ENCODE measurements around the gene ORAI1. TPM values are rescaled to one million over a fixed set of nuclear protein-coding genes. Genes with fewer than 3 reads are reported as not detected.
"Not testable (repeated sequence)": the region's sequence is repeated elsewhere in the genome, so short reads cannot be mapped to it uniquely, and the experiment has no call there.

Gene ORAI1
- total RNA-seq: 8.2 TPM

DNA sequence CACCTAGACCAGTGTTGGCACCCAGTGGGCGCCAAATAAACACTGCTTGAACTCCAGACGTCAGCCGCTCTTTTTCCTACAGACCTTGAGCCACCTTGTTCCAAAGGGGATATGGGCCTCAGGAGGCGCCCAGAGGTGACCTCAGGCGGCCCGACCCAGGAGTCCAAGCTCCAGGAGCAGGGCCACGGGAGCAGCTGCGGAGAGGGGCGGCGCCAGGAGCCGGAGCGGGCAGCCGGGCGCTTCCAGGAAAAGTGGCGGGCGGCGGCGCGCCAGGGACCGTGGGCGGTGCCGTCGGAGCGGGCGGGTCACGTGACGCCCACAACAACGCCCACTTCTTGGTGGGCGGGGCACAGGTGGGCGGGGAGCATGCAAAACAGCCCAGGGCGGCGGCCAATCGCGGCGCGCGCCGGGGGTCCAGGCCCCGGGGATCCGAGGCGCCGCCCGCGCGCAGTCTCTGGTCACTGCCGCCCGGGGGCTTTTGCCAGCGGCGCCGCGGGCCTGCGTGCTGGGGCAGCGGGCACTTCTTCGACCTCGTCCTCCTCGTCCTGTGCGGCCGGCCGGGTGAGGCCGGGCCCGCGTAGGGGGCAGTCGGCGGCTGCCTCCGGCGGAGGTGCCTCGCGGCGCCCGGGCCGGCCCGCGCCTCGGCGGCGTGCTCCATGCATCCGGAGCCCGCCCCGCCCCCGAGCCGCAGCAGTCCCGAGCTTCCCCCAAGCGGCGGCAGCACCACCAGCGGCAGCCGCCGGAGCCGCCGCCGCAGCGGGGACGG is at the start of gene ORAI1:
Gene ORAI1, plus strand, starts transcription at position 444 of the 766 bp plus-strand sequence.
- DNase-seq (ENCODE audit: low spot score) (peak; percentile 99), ATAC-seq (peak; percentile 89)

DNA sequence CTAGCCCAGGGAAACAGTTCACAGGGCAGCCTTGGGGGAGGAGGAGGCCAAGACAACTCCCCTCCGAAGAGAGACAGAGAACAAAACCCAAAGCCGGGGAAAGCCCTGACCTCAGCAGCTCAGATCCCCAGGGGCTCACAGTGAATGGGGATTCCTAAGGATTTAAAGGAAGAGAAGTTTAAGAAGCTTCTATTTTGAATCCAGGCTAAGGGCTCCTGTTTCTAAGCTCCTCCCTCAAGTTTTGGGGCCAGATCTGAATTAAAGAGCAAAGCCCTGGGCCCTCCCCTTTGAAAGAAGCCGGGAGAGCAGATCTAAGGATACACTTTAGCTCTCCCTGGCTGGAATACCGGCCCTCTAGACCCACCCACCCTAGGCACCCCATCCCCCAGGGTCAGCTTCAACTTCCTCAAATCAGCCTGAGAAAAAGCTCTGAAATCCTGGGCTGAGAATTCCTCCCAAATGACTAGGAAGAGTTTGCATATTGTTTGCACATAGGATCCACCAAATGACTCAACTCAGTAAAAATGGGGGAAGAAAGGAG is 49.4 kb upstream of the ORAI1 start:
- ATAC-seq (no peak), DNase-seq (ENCODE audit: low spot score) (no peak)

- DNase-seq (ENCODE audit: low spot score): no peak
- ATAC-seq: no peak
These were observed 48.7 kb upstream of the ORAI1 start for GRCh38 chr12:121577443-121578180.

DNA sequence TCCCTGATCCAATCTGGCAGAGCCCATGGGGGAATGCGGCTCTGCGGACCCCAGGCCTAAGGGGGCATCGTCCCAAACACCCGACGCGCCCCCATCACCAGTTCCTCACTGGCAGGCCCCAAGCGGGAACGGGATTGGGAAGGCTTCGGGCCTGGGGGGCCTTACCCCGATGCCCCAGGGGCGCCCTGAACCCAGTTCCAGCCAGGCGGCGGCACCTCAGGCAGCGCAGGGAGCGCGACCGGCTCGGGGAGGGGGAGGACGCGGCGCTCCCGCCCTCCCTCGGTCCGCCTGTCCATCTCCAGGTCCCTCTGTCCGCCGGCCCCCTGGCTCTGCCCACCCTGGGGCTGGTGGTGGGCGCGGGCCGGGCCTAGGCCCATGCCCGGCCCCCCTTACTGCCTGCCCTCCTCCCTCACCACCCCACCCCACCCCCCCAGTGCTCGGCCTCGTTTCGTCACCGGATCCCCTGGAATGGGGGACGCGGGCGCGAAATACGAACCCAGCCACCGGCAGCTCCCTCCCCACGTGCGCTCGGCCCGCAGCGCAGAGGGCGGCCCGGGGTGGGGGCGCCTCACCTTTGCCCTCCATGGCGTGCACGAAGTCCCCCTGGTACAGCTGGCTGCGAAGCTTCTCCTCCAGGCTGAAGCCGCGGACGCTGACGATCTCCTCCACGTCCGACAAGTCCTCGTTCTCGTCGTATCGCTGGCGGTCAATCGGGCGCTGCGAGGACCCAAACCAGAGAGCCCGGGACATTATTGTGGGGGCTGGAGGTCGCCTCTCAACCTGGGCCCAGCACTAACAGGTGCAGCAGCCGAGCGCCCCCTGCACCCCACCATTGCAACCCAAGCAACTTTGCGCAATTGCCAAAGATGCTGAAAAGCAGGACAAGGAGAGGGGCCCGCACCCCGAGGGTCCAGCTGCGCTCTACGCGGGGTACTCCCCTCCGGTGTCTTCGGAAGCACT is 47.8 kb upstream of the ORAI1 start:
- DNase-seq (ENCODE audit: low spot score) (no peak), ATAC-seq (no peak)

DNA sequence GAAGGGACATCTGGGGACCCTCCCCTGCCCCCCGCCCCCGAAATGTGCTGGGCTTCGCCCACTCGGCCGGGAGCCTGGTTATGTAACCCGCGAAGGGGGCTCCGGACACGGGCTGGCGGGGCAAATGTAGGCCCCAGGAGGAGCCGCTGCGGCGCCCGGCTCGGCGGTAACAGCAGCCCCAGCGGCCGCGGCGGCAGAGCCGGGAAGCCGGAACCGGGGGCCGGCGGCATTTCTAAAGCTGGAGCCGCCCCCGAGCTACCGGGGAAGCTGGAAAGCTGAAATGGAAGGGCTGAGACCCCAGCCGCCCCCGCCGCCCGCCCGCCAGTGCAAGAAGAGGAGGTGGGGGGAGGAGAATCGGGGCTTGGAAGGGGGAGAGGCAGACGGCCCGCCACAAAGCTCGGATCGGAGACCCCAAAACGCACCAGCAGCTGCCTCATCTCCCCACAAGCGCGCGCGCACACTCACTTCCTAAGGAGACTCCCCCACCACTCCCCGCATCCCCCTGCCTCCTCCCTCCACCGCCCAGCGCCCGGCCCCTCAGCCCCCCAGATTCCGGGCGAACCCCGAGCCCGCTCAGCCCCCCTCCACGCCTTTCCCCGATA is 47.0 kb upstream of the ORAI1 start:
- peak; percentile 49 for DNase-seq (ENCODE audit: low spot score)
- peak; percentile 38 for ATAC-seq

DNA sequence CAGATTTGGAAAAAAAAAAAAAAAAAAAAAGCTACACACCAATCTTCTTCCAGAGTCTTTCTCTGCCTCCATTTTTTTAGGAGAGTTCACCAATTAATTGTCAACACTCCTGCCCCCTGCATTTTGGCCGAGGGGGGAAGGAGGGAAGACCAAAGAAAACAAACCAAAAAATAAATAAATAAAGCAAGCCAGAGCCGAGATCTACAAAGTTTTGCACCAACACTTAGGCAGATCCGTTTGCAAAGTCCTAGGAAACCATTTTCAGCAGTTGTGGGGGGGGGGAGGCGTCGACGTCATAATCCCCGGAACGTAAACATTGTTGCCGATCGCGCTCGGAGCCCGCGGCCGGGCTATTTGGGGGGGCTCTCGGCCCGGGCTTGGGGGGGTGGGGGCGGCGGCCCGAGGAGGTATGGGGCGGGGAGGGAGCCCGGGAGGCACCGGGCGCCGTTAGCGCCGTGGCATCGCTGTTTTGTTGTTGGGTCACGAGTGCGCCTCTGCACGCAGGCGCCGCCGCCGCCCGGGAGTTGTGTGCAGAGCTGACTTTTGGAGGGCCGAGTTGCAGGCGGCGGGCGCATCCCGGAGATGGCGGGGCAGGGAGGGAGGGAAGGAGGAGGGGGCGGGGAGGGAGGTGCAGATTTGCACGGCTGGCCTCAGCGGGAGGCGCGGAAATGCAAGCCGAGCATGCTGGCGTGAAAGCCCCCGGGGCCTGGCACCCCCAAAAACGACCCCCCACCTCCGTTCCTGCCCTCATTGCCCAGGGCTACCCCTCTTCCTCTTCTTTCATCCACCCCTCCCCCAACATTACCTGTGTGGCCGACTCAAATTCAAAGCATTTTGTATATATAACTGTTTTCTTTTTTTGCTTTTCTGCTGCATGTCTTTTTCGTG is 46.1 kb upstream of the ORAI1 start:
- DNase-seq (ENCODE audit: low spot score): peak; percentile 72
- peak; percentile 79 for ATAC-seq

- ATAC-seq (peak; percentile 37), DNase-seq (ENCODE audit: low spot score) (no peak)
These were observed 45.2 kb upstream of the ORAI1 start, which contains the start of gene KDM2B for GRCh38 chr12:121580959-121581685. TSS of gene KDM2B (minus strand) at chr12:121581023. CDS start at chr12:121580911, 112 bp downstream.

GRCh38 chr12:121581686-121582429 is 44.5 kb upstream of the ORAI1 start:
- ATAC-seq (no peak), DNase-seq (ENCODE audit: low spot score) (no peak)

- no peak for DNase-seq (ENCODE audit: low spot score)
- no peak for ATAC-seq
These were observed 43.6 kb upstream of the ORAI1 start for GRCh38 chr12:121582583-121583333.

DNA sequence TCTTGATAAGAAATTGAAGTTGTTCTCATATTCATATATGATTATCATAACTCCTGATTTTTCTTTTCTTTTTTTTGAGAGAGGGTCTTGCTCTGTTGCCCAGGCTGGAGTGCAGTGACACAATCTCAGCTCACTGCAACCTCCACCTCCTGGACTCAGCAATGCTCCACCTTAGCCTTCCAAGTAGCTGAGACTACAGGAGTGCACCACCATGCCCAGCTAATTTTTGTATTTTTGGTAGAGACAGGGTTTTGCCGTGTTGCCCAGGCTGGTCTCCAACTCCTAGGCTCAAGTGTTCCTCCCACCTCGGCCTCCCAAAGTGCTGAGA is 43.0 kb upstream of the ORAI1 start:
- ATAC-seq; DNase-seq (ENCODE audit: low spot score): not testable (repeated sequence)

- not testable (repeated sequence) for ATAC-seq; DNase-seq (ENCODE audit: low spot score)
These were observed 41.4 kb upstream of the ORAI1 start for GRCh38 chr12:121584885-121585284.

DNA sequence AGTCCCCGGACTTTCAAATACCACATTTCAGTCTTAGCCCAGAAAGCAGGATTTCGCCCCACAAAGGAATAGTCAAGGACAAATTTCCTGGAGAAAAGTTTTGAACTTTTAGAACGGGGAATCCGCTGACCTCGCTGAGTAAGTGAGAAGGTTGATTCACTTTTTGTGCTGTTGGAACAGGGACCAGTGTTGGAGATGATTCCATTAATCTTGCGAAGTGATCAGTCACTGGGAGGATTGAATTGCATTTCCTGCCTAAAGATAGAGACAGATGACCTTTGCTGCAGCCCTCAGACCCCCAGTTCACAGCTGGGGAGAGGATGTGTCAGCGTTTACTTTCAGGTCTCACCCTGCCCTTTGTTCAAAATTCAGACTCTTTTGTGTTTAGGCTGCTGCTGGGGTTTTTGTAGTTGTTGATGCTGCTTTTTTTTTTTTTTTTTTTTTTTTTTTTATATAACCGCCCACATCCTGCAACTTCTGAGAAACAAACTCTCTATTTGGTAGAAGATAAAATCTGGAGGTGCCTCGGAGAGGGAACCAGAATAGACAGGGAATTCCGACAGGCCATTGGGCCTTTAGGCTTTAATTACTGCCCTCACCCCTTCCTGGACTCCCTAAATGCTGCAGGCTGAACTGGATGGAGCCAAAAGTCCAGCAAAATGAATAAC is 35.7 kb upstream of the ORAI1 start:
- ATAC-seq (no peak), DNase-seq (ENCODE audit: low spot score) (no peak)

DNA sequence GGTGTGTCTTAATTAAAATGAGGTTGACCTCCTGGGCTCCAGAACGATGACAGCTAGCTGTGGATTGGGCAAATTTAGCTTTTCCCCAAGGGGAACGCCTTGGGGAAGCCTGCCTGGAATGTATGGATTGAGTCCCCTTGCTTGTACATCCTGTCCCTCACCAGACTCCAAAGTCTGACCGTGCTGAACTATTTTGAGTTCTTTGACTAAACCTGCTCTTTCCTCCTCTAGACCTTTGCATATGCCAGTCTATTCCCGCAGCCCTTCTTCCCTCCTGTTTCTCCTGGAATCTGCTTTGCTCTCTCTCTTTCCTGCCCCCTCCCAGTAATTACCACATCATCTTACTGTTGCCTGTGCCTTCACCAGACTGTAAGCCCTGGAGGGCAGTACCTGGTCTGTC is 34.0 kb upstream of the ORAI1 start:
- no peak for ATAC-seq
- DNase-seq (ENCODE audit: low spot score): no peak

DNA sequence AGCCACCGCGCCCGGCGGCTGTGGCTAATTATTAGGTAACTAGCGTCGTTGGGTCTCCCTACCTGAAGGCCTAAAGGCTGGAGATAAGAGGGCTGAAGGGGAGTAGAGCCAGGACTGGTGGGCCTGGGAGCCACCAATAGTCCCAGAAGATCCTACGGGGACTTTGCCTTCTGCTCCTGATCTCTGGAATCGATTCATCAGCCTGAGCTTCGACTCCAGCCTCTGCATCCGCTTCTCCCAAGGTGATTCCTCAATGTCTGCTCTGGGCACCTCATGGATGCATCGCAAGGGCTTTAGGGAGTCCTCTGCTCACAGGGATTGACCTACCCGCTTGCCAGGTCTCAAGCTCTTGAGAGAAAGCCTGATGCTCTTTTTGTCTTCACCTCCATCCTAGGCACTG is 30.8 kb upstream of the ORAI1 start:
- ATAC-seq (no peak), DNase-seq (ENCODE audit: low spot score) (no peak)

DNA sequence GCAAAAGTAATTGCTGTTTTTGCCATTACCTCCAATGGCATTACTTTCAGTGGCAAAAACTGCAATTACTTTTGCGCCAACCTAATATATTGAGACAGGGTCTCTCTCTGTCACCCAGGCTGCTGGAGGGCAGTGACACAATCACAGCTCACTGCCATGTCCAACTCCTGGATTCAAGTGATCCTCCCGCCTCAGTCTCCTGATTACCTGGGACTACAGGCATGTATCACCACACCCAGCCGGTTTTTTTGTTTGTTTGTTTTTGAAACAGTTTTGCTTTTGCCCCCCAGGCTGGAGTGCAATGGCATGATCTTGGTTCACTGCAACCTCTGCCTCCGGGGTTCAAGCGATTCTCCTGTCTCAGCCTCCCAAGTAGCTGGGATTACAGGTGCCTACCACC is 29.8 kb upstream of the ORAI1 start:
- DNase-seq (ENCODE audit: low spot score): no peak
- ATAC-seq: no peak

DNA sequence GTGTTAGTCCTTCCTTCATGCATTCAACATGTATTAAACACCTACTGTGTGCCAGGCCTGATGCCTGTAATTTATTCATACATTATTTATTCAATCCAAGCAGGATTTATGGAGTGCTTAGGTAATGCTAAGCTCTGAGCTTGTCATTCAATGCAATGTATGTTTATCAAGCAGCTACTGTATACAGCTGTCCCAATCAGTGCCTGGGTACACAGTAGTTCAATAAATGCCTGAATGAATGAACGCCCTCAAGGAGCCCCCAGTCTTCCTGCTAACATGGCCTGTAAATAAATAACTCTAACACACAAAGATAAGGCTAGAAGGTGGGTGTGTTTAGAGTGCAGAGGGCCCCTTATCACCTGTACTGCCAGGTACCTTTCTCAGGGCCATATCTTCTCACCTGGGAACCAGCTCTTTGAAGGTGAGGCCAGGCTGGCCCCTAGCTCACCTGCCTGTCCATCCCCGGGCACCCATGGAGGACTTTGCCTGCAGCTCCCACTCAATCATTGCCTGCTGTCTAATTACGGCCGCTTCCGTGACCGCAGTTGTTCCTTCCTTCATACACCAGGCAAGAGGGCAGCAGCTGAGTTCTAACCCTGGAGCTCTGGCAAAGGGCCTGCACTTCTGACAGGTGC is 25.5 kb upstream of the ORAI1 start:
- ATAC-seq (no peak), DNase-seq (ENCODE audit: low spot score) (no peak)

Data from left lobe of liver (tissue), 2 donors.